ENCODE results near the gene DGAT2. TPM values are rescaled to one million over a fixed set of nuclear protein-coding genes. Genes with fewer than 3 reads are reported as not detected.

The DGAT2 gene
- total and polyA plus RNA-seq, 5 donors from 2014 or later: 0.17 to 0.47 (median 0.42) TPM; not detected in 2

DNA sequence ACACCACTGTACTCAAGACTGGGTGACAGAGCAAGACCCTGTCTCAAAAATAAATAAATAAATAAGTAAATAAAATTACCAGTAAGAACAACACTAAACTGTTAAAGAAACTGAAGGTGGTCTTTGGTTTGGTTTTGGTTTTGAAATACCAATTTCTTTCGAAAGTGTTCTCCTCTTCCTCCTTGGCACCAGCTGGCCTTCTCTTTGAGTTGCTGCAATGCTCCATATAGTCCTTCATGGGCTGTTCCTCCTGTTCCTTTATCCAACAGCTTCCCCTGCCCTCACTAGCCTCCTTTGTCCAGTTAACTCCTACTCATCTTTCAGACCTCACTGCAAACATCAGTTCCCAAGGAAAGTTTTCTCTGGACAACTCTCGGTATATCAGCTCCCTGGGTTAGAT lies 41.4 kb downstream of the DGAT2 start:
- H3K27ac Mint-ChIP-seq: no peak overlapping the region
- no peak overlapping the region for H3K27ac ChIP-seq (ENCODE audit: insufficient read depth, low read length, poor library complexity, severe bottlenecking)

DNA sequence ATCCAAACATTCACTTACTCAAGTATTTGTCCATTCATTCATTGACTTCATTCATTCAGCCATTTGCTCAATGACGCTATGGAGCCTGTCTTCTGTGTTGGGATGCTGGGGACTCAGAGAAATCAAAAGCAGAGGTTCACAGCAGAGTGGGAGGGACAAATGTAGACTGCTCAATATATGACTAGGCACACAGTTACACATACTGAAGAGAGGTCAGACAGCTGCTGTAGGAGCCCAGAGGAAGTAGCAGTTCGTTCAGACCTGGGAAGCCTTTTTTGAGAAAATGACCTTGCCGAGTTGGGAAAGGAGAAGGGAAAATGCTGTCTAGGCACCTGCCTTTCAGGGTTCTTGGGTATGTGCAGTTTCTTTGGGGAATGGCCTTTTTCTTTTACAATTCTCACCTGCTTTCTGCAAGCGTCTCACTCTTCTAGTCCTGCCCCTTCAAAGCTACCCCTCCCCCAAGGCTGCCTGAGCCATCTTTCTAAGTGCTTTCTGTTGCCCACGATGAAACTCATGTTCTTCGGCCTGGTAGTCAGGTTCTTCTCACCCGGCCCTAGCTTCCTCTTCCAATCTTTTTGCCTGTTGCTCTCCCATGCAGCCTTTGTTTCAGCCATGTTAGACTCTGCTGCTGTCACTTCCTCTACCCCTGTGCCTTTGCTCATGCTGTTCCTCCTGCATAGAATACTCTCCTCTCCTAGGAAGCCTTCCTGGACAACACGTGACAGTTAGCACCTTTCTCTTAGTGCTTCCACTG lies 42.2 kb downstream of the DGAT2 start:
- H3K4me3 Mint-ChIP-seq: peak overlapping the region in 1 of 4 donors; percentile 13
- peaks cover 2% of the 10 kb centered on the region for H3K27me3 ChIP-seq (ENCODE audit: control insufficient read depth, insufficient read depth, low read length)
- H3K9me3 Mint-ChIP-seq: no peaks in the 10 kb centered on the region
- no peaks in the 10 kb centered on the region for H3K9me3 ChIP-seq (ENCODE audit: control insufficient read depth in 2 of 2, low read length in 2 of 2)
- no peaks in the 10 kb centered on the region for H3K36me3 ChIP-seq (ENCODE audit: control insufficient read depth, insufficient read depth, low read length)
- H3K27ac ChIP-seq (ENCODE audit: insufficient read depth, low read length, poor library complexity, severe bottlenecking): no peak overlapping the region
- H3K27me3 Mint-ChIP-seq: peaks cover 11% of the 10 kb centered on the region
- no peak overlapping the region for H3K27ac Mint-ChIP-seq
- H3K4me1 Mint-ChIP-seq: peaks cover 0 to 18% (median 9%) of the 10 kb centered on the region in 4 donors
- ATAC-seq (ENCODE audit: low read depth in 2 of 2): no peak
- no peaks in the 10 kb centered on the region for H3K36me3 Mint-ChIP-seq
- no peak overlapping the region for H3K4me3 ChIP-seq (ENCODE audit: low read depth, low read length)
- no peak for DNase-seq
- H3K4me1 ChIP-seq (ENCODE audit: control insufficient read depth, insufficient read depth, low read length, poor library complexity, severe bottlenecking): peaks cover 11% of the 10 kb centered on the region

More for the DNA sequence above, 41.4 kb downstream of the DGAT2 start:
- H3K9me3 ChIP-seq (ENCODE audit: control insufficient read depth in 2 of 2, low read length in 2 of 2): no peaks in the 10 kb centered on the region
- H3K27me3 ChIP-seq (ENCODE audit: control insufficient read depth, insufficient read depth, low read length): peaks cover 2% of the 10 kb centered on the region
- ATAC-seq (ENCODE audit: low read depth in 2 of 2) (no peak), DNase-seq (no peak)
- no peak overlapping the region for H3K4me3 ChIP-seq (ENCODE audit: low read depth, low read length)
- H3K4me1 ChIP-seq (ENCODE audit: control insufficient read depth, insufficient read depth, low read length, poor library complexity, severe bottlenecking): peaks cover 8% of the 10 kb centered on the region
- H3K4me1 Mint-ChIP-seq: peaks cover 0 to 16% (median 9%) of the 10 kb centered on the region in 4 donors
- peaks cover 11% of the 10 kb centered on the region for H3K27me3 Mint-ChIP-seq
- H3K9me3 Mint-ChIP-seq: no peaks in the 10 kb centered on the region
- H3K36me3 ChIP-seq (ENCODE audit: control insufficient read depth, insufficient read depth, low read length): no peaks in the 10 kb centered on the region
- no peaks in the 10 kb centered on the region for H3K36me3 Mint-ChIP-seq
- H3K4me3 Mint-ChIP-seq: no peak overlapping the region

DNA sequence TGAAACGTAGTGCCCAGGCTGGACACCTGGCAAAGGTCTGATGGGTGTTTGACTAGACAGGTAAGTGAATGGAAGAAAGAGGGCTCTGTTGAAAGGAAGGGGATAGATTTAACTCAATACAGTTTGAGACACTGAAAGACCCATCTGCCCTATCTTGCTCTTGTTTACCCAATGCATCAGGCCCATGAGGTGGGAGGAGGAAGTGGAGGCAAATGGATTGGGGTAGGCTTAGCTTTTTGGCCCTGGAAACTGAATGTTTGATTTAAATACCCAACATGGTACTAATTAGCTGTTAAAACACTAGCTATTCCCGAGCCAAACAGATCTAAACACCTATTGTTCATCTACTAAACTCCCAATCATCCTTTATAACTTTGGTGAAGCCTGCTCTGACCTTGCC lies 42.9 kb downstream of the DGAT2 start:
- Histone ChIP-seq H3K4me3 (ENCODE audit: low read depth, low read length) (no peak overlapping the region), H3K4me1 (ENCODE audit: control insufficient read depth, insufficient read depth, low read length, poor library complexity, severe bottlenecking) (peaks cover 18% of the 10 kb centered on the region), H3K27ac (ENCODE audit: insufficient read depth, low read length, poor library complexity, severe bottlenecking) (no peak overlapping the region), H3K27me3 (ENCODE audit: control insufficient read depth, insufficient read depth, low read length) (peaks cover 2% of the 10 kb centered on the region), H3K36me3 (ENCODE audit: control insufficient read depth, insufficient read depth, low read length) (no peaks in the 10 kb centered on the region), H3K9me3 (ENCODE audit: control insufficient read depth in 2 of 2, low read length in 2 of 2) (no peaks in the 10 kb centered on the region)
- H3K4me1 Mint-ChIP-seq: peaks cover 0 to 18% (median 9%) of the 10 kb centered on the region in 4 donors
- peaks cover 11% of the 10 kb centered on the region for H3K27me3 Mint-ChIP-seq
- ATAC-seq (ENCODE audit: low read depth in 2 of 2): no peak
- H3K36me3 Mint-ChIP-seq: no peaks in the 10 kb centered on the region
- H3K9me3 Mint-ChIP-seq: no peaks in the 10 kb centered on the region
- DNase-seq: no peak
- H3K4me3 Mint-ChIP-seq: peak overlapping the region in 1 of 4 donors; percentile 13
- peak overlapping the region in 1 of 3 donors; percentile 39 for H3K27ac Mint-ChIP-seq

DNA sequence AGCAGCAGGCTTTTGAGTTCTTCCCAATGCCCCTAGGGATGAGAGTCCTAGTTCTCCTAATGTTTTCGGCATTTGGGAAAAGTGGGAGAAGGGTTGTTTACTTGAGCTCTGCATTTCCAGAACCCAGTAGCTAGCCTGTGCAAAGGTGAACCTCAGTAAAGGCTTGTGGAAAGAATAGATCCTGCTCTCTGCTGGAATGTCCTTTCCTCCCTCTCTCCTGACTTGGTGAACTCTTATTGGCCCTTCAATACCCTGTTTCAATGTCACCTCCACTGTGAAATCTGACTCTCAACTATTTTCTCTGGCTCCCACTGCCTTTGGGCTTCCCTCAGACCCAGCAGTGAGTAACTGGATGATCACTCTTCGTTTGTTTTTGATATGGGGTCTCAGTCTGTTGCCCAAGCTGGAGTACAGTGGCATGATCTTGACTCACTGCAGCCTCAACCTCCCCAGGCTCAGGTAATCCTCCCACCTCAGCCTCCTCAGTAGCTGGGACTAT lies 44.0 kb downstream of the DGAT2 start:
- Histone ChIP-seq H3K4me3 (ENCODE audit: low read depth, low read length) (no peak overlapping the region), H3K27me3 (ENCODE audit: control insufficient read depth, insufficient read depth, low read length) (peaks cover 2% of the 10 kb centered on the region), H3K4me1 (ENCODE audit: control insufficient read depth, insufficient read depth, low read length, poor library complexity, severe bottlenecking) (peaks cover 28% of the 10 kb centered on the region)

GRCh38 chr11:75813124-75813523 lies 44.5 kb downstream of the DGAT2 start:
- H3K4me1 Mint-ChIP-seq: peaks cover 2 to 21% (median 12%) of the 10 kb centered on the region in 4 donors
- peak overlapping the region; percentile 55 to 95 (median 76) for H3K27ac Mint-ChIP-seq
- no peaks in the 10 kb centered on the region for H3K36me3 ChIP-seq (ENCODE audit: control insufficient read depth, insufficient read depth, low read length)
- no peaks in the 10 kb centered on the region for H3K9me3 Mint-ChIP-seq
- H3K27me3 Mint-ChIP-seq: peaks cover 11% of the 10 kb centered on the region
- peaks cover 2% of the 10 kb centered on the region for H3K27me3 ChIP-seq (ENCODE audit: control insufficient read depth, insufficient read depth, low read length)
- ATAC-seq (ENCODE audit: low read depth in 2 of 2) (no peak), DNase-seq (no peak)
- H3K4me3 Mint-ChIP-seq: peak overlapping the region in 2 of 4 donors; percentile 95 to 97
- no peak overlapping the region for H3K27ac ChIP-seq (ENCODE audit: insufficient read depth, low read length, poor library complexity, severe bottlenecking)
- no peak overlapping the region for H3K4me3 ChIP-seq (ENCODE audit: low read depth, low read length)
- H3K36me3 Mint-ChIP-seq: no peaks in the 10 kb centered on the region
- peaks cover 29% of the 10 kb centered on the region for H3K4me1 ChIP-seq (ENCODE audit: control insufficient read depth, insufficient read depth, low read length, poor library complexity, severe bottlenecking)
- H3K9me3 ChIP-seq (ENCODE audit: control insufficient read depth in 2 of 2, low read length in 2 of 2): no peaks in the 10 kb centered on the region

More for the DNA sequence above, 44.0 kb downstream of the DGAT2 start:
- Mint-ChIP-seq H3K4me1 (peaks cover 0 to 18% (median 9%) of the 10 kb centered on the region in 4 donors), H3K27me3 (peaks cover 11% of the 10 kb centered on the region), H3K4me3 (no peak overlapping the region), H3K36me3 (no peaks in the 10 kb centered on the region), H3K9me3 (no peaks in the 10 kb centered on the region), H3K27ac (peak overlapping the region in 2 of 3 donors; percentile 31 to 76)
- DNase-seq (no peak), ATAC-seq (ENCODE audit: low read depth in 2 of 2) (no peak)
- Histone ChIP-seq H3K36me3 (ENCODE audit: control insufficient read depth, insufficient read depth, low read length) (no peaks in the 10 kb centered on the region), H3K9me3 (ENCODE audit: control insufficient read depth in 2 of 2, low read length in 2 of 2) (no peaks in the 10 kb centered on the region), H3K27ac (ENCODE audit: insufficient read depth, low read length, poor library complexity, severe bottlenecking) (no peak overlapping the region)

- peaks cover 11% of the 10 kb centered on the region for H3K27me3 Mint-ChIP-seq
- H3K27ac ChIP-seq (ENCODE audit: insufficient read depth, low read length, poor library complexity, severe bottlenecking): peak overlapping the region; percentile 84
- no peaks in the 10 kb centered on the region for H3K9me3 Mint-ChIP-seq
- peak overlapping the region; percentile 55 to 97 (median 95) for H3K27ac Mint-ChIP-seq
- no peaks in the 10 kb centered on the region for H3K9me3 ChIP-seq (ENCODE audit: control insufficient read depth in 2 of 2, low read length in 2 of 2)
- H3K36me3 Mint-ChIP-seq: no peaks in the 10 kb centered on the region
- peaks cover 29% of the 10 kb centered on the region for H3K4me1 ChIP-seq (ENCODE audit: control insufficient read depth, insufficient read depth, low read length, poor library complexity, severe bottlenecking)
- peaks cover 2% of the 10 kb centered on the region for H3K27me3 ChIP-seq (ENCODE audit: control insufficient read depth, insufficient read depth, low read length)
- DNase-seq: no peak
- peak overlapping the region in 3 of 4 donors; percentile 95 to 98 (median 97) for H3K4me3 Mint-ChIP-seq
- no peak overlapping the region for H3K4me3 ChIP-seq (ENCODE audit: low read depth, low read length)
- H3K36me3 ChIP-seq (ENCODE audit: control insufficient read depth, insufficient read depth, low read length): no peaks in the 10 kb centered on the region
- ATAC-seq (ENCODE audit: low read depth in 2 of 2): no peak
- peaks cover 4 to 26% (median 15%) of the 10 kb centered on the region in 4 donors for H3K4me1 Mint-ChIP-seq
Measured at GRCh38 chr11:75813622-75814039, 45.1 kb downstream of the DGAT2 start.

GRCh38 chr11:75814363-75814676 lies 45.7 kb downstream of the DGAT2 start:
- Histone ChIP-seq H3K4me3 (ENCODE audit: low read depth, low read length) (peak overlapping the region; percentile 88), H3K27ac (ENCODE audit: insufficient read depth, low read length, poor library complexity, severe bottlenecking) (peak overlapping the region; percentile 84), H3K4me1 (ENCODE audit: control insufficient read depth, insufficient read depth, low read length, poor library complexity, severe bottlenecking) (peaks cover 29% of the 10 kb centered on the region), H3K36me3 (ENCODE audit: control insufficient read depth, insufficient read depth, low read length) (no peaks in the 10 kb centered on the region), H3K9me3 (ENCODE audit: control insufficient read depth in 2 of 2, low read length in 2 of 2) (no peaks in the 10 kb centered on the region), H3K27me3 (ENCODE audit: control insufficient read depth, insufficient read depth, low read length) (peaks cover 2% of the 10 kb centered on the region)
- H3K4me3 Mint-ChIP-seq: peak overlapping the region in 3 of 4 donors; percentile 95 to 98 (median 97)
- ATAC-seq (ENCODE audit: low read depth in 2 of 2) (peak; percentile 30 to 33), DNase-seq (no peak)
- peak overlapping the region; percentile 95 to 98 (median 97) for H3K27ac Mint-ChIP-seq
- no peaks in the 10 kb centered on the region for H3K36me3 Mint-ChIP-seq
- peaks cover 11% of the 10 kb centered on the region for H3K27me3 Mint-ChIP-seq
- no peaks in the 10 kb centered on the region for H3K9me3 Mint-ChIP-seq
- H3K4me1 Mint-ChIP-seq: peaks cover 4 to 32% (median 20%) of the 10 kb centered on the region in 4 donors

Data from CD4-positive, CD25-positive, alpha-beta regulatory T cell (primary cell).